ENCODE results near the gene GKN2. TPM values are rescaled to one million over a fixed set of nuclear protein-coding genes. Genes with fewer than 3 reads are reported as not detected.

The GKN2 gene
- total RNA-seq, 4 donors from 2014 or later, result not detected

DNA sequence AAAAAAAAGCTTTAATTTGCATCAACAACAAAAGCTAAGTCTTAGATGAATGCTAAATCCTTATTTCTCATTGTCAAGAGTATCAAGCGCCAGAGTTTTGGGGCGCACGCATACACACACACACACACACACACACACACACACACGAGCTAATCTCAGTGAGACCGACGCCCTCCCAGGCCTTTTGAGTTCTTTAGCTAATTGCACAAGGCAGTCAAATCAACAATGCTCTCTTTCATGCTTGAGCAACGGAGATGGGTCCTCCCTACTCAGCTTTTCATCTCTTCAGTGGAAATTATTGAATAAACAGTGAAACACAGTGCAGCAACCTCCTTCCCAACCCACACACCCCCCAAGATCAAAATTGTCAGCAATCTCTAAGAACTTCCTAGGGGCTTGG is 41.0 kb upstream of the GKN2 start:
- TF ChIP-seq EP300 (IDR thresholded peaks at IDR 0.05) (no peak), POLR2AphosphoS5 (IDR thresholded peaks at IDR 0.05) (no peak), POLR2A (IDR thresholded peaks at IDR 0.05) (no peak)
- TF ChIP-seq, protein P1, sequence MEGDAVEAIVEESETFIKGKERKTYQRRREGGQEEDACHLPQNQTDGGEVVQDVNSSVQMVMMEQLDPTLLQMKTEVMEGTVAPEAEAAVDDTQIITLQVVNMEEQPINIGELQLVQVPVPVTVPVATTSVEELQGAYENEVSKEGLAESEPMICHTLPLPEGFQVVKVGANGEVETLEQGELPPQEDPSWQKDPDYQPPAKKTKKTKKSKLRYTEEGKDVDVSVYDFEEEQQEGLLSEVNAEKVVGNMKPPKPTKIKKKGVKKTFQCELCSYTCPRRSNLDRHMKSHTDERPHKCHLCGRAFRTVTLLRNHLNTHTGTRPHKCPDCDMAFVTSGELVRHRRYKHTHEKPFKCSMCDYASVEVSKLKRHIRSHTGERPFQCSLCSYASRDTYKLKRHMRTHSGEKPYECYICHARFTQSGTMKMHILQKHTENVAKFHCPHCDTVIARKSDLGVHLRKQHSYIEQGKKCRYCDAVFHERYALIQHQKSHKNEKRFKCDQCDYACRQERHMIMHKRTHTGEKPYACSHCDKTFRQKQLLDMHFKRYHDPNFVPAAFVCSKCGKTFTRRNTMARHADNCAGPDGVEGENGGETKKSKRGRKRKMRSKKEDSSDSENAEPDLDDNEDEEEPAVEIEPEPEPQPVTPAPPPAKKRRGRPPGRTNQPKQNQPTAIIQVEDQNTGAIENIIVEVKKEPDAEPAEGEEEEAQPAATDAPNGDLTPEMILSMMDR (IDR thresholded peaks at IDR 0.05), result no peak
- H3K36me3 ChIP-seq, result no peaks in the 10 kb centered on the region
- no peaks in the 10 kb centered on the region for H3K9me3 ChIP-seq
- H3K27me3 ChIP-seq, result no peaks in the 10 kb centered on the region
- no peak overlapping the region for H3K27ac ChIP-seq
- 80 to 84% methylated on average over 2 to 7 of the region's 7 CpGs for WGBS, 2 donors (ENCODE audit: low coverage in 1 of 2)
- ATAC-seq, result no peak
- H3K4me1 ChIP-seq, result peaks cover 0 to 3% (median 0%) of the 10 kb centered on the region in 3 donors
- H3K4me3 ChIP-seq, result no peak overlapping the region

DNA sequence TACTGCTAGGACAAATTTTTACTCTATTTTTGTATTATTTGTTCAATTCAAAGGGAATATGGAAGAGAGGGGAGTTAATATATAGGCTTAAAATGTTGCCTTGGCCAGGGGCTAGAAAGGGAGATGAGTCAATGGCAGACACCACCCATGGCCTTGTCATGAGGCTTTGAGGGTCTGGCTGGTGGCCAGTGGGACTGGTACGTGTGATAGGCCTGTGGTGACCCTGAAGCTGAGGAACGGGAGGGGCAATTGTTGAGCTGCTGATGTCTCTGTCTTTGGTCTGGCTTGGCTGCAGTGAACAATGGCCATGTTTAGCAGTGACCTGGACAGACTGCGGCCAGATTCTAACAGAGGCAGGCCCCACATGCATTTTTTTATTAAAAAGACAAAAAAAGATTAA is 40.2 kb upstream of the GKN2 start:
- Histone ChIP-seq H3K9me3 (no peaks in the 10 kb centered on the region), H3K36me3 (no peaks in the 10 kb centered on the region), H3K4me1 (peaks cover 0 to 3% (median 0%) of the 10 kb centered on the region in 3 donors), H3K4me3 (no peak overlapping the region), H3K27ac (no peak overlapping the region), H3K27me3 (no peaks in the 10 kb centered on the region)
- TF ChIP-seq POLR2A (IDR thresholded peaks at IDR 0.05), result no peak
- no peak for TF ChIP-seq EP300 (IDR thresholded peaks at IDR 0.05)
- TF ChIP-seq, protein P1 (IDR thresholded peaks at IDR 0.05), result no peak
- TF ChIP-seq POLR2AphosphoS5 (IDR thresholded peaks at IDR 0.05), result no peak
- WGBS, 2 donors (ENCODE audit: low coverage in 1 of 2), result 60 to 70% methylated on average over 1 to 3 of the region's 3 CpGs
- no peak for ATAC-seq

DNA sequence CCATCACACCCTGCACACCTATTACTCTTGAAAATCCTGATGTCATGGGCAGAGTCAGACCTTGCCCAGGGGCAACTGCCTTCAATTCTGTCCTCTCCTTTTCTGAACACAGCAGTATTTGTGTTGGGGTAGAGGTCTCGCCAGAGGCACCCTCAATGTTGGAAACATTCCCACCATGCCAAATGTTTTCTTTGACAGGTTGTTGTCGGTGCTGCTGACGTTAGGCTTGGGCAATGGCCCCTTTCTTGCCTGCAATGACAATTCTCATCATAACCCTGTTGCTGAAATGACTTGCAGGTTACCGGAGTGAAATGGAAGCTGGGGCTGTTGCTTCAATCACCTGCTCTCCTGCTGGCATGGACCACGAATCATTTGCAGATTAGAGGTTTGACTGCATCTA is 39.6 kb upstream of the GKN2 start:
- H3K27ac ChIP-seq, result no peak overlapping the region
- H3K4me3 ChIP-seq, result no peak overlapping the region
- H3K9me3 ChIP-seq, result no peaks in the 10 kb centered on the region
- 75 to 83% methylated on average over 2 to 3 of the region's 5 CpGs for WGBS, 2 donors (ENCODE audit: low coverage in 1 of 2)
- ATAC-seq, result no peak
- peaks cover 0 to 3% (median 0%) of the 10 kb centered on the region in 3 donors for H3K4me1 ChIP-seq
- H3K36me3 ChIP-seq, result no peaks in the 10 kb centered on the region
- H3K27me3 ChIP-seq, result no peaks in the 10 kb centered on the region
- TF ChIP-seq EP300 (IDR thresholded peaks at IDR 0.05) (no peak), POLR2A (IDR thresholded peaks at IDR 0.05) (no peak), POLR2AphosphoS5 (IDR thresholded peaks at IDR 0.05) (no peak)
- TF ChIP-seq, protein P1 (IDR thresholded peaks at IDR 0.05), result no peak

DNA sequence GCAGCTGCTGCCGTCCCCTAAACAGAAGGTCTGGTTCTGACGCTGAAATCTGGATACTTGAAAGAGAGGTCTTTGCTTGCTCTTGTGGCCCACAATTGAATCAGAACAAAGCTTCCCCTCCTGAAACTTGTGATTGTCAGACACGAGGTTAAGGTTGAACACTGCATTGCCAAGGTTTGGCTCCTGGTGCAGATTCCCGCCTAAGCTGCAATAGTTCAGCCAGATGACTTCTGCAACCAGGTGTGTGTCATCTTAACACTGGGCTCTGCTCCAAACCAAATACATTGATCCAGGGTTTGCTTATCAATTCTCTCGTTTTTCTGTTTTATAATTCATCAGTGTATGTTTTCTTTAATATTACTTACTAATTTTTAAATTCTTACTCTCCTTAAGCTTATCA is 36.3 kb upstream of the GKN2 start:
- TF ChIP-seq POLR2A (IDR thresholded peaks at IDR 0.05) (no peak), EP300 (IDR thresholded peaks at IDR 0.05) (no peak), POLR2AphosphoS5 (IDR thresholded peaks at IDR 0.05) (no peak)
- TF ChIP-seq, protein P1 (IDR thresholded peaks at IDR 0.05), result no peak
- no peak overlapping the region for H3K4me3 ChIP-seq
- 24 to 66% methylated on average over 4 of the region's 5 CpGs for WGBS, 2 donors (ENCODE audit: low coverage in 1 of 2)
- no peak overlapping the region for H3K27ac ChIP-seq
- no peaks in the 10 kb centered on the region for H3K36me3 ChIP-seq
- no peaks in the 10 kb centered on the region for H3K9me3 ChIP-seq
- no peaks in the 10 kb centered on the region for H3K4me1 ChIP-seq
- ATAC-seq, result no peak
- no peaks in the 10 kb centered on the region for H3K27me3 ChIP-seq

DNA sequence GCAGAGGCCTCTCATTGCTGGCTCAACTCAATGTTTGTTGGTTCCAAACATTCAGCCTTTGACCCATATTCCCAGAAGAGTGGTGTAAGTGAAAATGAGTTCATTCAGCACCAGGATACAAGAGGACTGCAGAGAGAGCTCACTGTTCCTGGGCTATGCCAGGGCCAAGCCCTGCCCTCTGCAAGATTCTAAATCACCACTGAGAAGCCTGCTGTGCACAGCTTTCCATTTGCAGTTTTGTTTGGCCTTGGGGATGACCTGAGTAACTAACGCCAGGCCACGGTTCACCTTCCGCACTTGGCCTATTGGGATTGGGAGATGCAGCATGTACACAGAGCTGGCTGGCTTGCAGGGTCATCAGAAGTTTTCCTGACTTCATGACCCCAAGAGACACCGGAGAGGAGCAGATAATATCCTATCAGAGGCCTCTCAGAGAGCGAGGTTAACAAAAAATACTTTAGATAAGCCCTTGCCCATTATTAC is 34.4 kb upstream of the GKN2 start:
- TF ChIP-seq POLR2A (IDR thresholded peaks at IDR 0.05) (no peak), POLR2AphosphoS5 (IDR thresholded peaks at IDR 0.05) (no peak), EP300 (IDR thresholded peaks at IDR 0.05) (no peak)
- TF ChIP-seq, protein P1 (IDR thresholded peaks at IDR 0.05), result no peak
- ATAC-seq, result no peak
- no peaks in the 10 kb centered on the region for H3K4me1 ChIP-seq
- no peak overlapping the region for H3K4me3 ChIP-seq
- no peaks in the 10 kb centered on the region for H3K36me3 ChIP-seq
- WGBS, 2 donors (ENCODE audit: low coverage in 1 of 2), result 60 to 100% methylated on average over 1 of the region's 5 CpGs
- no peak overlapping the region for H3K27ac ChIP-seq
- H3K27me3 ChIP-seq, result no peaks in the 10 kb centered on the region
- H3K9me3 ChIP-seq, result no peaks in the 10 kb centered on the region

Data from gastroesophageal sphincter (tissue), 4 donors.